ENCODE measurements around the gene CTIF. TPM values are rescaled to one million over a fixed set of nuclear protein-coding genes. Genes with fewer than 3 reads are reported as not detected.

CTIF gene
- total and polyA plus RNA-seq, 10 donors, result 5.2 to 39.2 (median 18.5) TPM

DNA sequence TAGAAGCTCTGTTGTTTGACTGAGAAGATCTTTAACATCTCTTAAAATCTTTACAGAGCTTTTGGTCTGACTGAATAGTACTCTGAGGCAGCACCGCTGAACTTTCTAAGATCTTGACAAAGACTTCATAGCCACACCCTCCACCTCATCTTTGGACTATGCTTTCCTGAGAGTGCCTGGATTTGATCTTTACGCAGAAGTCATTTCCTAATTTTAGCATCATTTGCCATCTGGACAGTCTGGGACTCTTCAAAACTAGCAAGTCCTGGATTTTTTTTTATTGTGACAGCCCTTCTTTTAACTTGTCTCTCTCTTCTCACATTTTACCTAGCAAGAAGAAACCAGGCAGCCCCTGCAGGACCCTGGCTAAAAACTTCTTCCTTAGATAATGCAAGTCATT, 188.8 kb downstream of the CTIF start:
- H3K27ac ChIP-seq, result no peak overlapping the region
- H3K4me1 ChIP-seq, result no peaks in the 10 kb centered on the region
- peaks cover 0 to 6% (median 0%) of the 10 kb centered on the region in 8 donors for H3K9me3 ChIP-seq
- intact Hi-C loops (cut with DNase I; ENCODE audit: low total_unique reads), result no loop called here
- no peaks in the 10 kb centered on the region for H3K36me3 ChIP-seq
- H3K4me3 ChIP-seq, result no peak overlapping the region
- TF ChIP-seq CTCF (IDR thresholded peaks at IDR 0.05 in 8 of 11, conservative IDR thresholded peaks at IDR 0.05 in 3 of 11), result no peak
- no peak for TF ChIP-seq POLR2AphosphoS5 (IDR thresholded peaks at IDR 0.05)
- TF ChIP-seq POLR2A (IDR thresholded peaks at IDR 0.05), result no peak
- DNase-seq, result no peak
- no peaks in the 10 kb centered on the region for H3K27me3 ChIP-seq (replicated peaks in 1 of 7)
- WGBS, 5 donors, result 89 to 96% (median 90%) methylated on average over 2 of the region's 2 CpGs

- Histone ChIP-seq H3K4me1 (peaks cover 0 to 4% (median under 1%) of the 10 kb centered on the region in 6 donors), H3K36me3 (no peaks in the 10 kb centered on the region), H3K4me3 (no peak overlapping the region), H3K27me3 (replicated peaks in 1 of 7) (no peaks in the 10 kb centered on the region), H3K27ac (no peak overlapping the region), H3K9me3 (peaks cover 0 to 6% (median 0%) of the 10 kb centered on the region in 8 donors)
- no peak for DNase-seq
- intact Hi-C loops (cut with DNase I; ENCODE audit: low total_unique reads), result no loop called here
- 63 to 78% (median 65%) methylated on average over 6 of the region's 6 CpGs for WGBS, 5 donors
- no peak for TF ChIP-seq POLR2A (IDR thresholded peaks at IDR 0.05)
- no peak for TF ChIP-seq POLR2AphosphoS5 (IDR thresholded peaks at IDR 0.05)
Observed at GRCh38 chr18:48728204-48728833, 189.5 kb downstream of the CTIF start.

DNA sequence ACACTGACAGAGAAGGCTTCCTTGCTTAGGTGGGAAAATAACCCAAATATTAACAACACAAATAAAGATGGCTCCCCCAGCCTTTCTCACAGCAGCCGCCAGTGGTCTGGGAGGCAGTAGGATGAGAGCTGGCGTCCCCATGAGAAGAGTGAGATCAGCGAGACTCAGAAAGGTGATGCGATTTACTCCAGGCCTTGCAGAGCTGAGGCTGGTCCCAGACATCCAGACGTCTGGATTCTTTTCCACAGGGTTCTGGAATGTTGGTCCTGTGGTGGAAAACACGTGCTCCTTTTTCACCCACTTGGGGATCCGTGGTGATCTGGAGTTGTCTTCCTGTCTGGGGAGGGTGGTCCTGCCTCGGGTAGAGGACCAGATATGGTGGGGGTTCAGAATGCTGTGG, 190.6 kb downstream of the CTIF start:
- DNase-seq, result no peak
- H3K27me3 ChIP-seq (replicated peaks in 1 of 7), result no peaks in the 10 kb centered on the region
- no peak overlapping the region for H3K4me3 ChIP-seq
- H3K27ac ChIP-seq, result no peak overlapping the region
- no peaks in the 10 kb centered on the region for H3K36me3 ChIP-seq
- TF ChIP-seq POLR2A (IDR thresholded peaks at IDR 0.05), result no peak
- TF ChIP-seq CTCF (IDR thresholded peaks at IDR 0.05 in 8 of 11, conservative IDR thresholded peaks at IDR 0.05 in 3 of 11), result no peak
- TF ChIP-seq POLR2AphosphoS5 (IDR thresholded peaks at IDR 0.05), result no peak
- H3K9me3 ChIP-seq, result peaks cover 0 to 6% (median 0%) of the 10 kb centered on the region in 8 donors
- intact Hi-C loops (cut with DNase I; ENCODE audit: low total_unique reads), result no loop called here
- peaks cover 0 to 12% (median 3%) of the 10 kb centered on the region in 6 donors for H3K4me1 ChIP-seq
- WGBS, 5 donors, result 68 to 90% (median 88%) methylated on average over 8 of the region's 8 CpGs

DNA sequence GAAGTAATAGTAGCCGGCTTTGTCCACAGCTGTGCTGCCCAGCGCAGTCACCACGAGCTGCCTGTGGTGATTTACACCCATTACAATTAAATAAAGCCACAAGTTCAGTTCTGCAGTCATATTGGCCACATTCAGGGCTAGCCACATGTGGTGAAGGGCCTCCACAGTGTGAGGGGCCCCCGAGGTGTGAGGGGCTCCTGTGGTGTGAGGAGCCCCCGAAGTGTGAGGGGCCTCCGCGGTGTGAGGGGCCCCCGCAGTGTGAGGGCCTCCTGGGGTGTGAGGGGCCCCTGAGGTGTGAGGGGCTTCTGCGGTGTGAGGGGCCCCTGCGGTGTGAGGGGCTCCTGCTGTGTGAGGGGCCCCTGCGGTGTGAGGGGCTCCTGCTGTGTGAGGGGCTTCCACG, 191.2 kb downstream of the CTIF start:
- TF ChIP-seq POLR2A (IDR thresholded peaks at IDR 0.05), result no peak
- TF ChIP-seq CTCF (IDR thresholded peaks at IDR 0.05 in 8 of 11, conservative IDR thresholded peaks at IDR 0.05 in 3 of 11), result no peak
- no peak for TF ChIP-seq POLR2AphosphoS5 (IDR thresholded peaks at IDR 0.05)
- no peaks in the 10 kb centered on the region for H3K36me3 ChIP-seq
- no peaks in the 10 kb centered on the region for H3K27me3 ChIP-seq (replicated peaks in 1 of 7)
- 79 to 92% (median 81%) methylated on average over 3 to 12 of the region's 12 CpGs for WGBS, 5 donors
- no peak overlapping the region for H3K27ac ChIP-seq
- intact Hi-C loops (cut with DNase I; ENCODE audit: low total_unique reads), result no loop called here
- DNase-seq, result no peak
- H3K4me3 ChIP-seq, result no peak overlapping the region
- peaks cover 0 to 12% (median 3%) of the 10 kb centered on the region in 6 donors for H3K4me1 ChIP-seq
- H3K9me3 ChIP-seq, result peaks cover 0 to 6% (median 0%) of the 10 kb centered on the region in 8 donors
